ENCODE results near the gene CTSF.
"Not testable (repeated sequence)": the region's sequence is repeated elsewhere in the genome, so short reads cannot be mapped to it uniquely, and the experiment has no call there.

DNA sequence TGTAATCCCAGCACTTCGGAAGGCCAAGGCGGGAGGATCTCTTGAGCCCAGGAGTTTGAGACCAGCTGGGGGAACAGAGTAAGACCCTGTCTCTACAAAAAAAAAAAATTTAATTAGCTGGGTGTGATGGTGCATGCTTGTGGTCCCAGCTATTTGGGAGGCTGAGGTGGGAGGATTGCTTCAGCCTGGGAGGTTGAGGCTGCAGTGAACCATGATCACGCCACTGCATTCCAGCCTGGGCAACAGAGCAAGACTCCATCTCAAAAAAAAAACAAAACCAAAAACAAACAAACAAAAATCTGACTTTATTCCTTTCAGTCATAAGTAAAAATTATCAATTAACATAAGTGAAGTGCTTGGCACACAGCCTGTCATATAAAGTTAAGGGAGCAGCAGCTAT, 38.2 kb upstream of the CTSF start:
- TF ChIP-seq, protein P1, sequence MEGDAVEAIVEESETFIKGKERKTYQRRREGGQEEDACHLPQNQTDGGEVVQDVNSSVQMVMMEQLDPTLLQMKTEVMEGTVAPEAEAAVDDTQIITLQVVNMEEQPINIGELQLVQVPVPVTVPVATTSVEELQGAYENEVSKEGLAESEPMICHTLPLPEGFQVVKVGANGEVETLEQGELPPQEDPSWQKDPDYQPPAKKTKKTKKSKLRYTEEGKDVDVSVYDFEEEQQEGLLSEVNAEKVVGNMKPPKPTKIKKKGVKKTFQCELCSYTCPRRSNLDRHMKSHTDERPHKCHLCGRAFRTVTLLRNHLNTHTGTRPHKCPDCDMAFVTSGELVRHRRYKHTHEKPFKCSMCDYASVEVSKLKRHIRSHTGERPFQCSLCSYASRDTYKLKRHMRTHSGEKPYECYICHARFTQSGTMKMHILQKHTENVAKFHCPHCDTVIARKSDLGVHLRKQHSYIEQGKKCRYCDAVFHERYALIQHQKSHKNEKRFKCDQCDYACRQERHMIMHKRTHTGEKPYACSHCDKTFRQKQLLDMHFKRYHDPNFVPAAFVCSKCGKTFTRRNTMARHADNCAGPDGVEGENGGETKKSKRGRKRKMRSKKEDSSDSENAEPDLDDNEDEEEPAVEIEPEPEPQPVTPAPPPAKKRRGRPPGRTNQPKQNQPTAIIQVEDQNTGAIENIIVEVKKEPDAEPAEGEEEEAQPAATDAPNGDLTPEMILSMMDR (IDR thresholded peaks at IDR 0.05; ENCODE audit: low read length) = not testable (repeated sequence)
- TF ChIP-seq EZH2 (IDR thresholded peaks at IDR 0.05; ENCODE audit: borderline replicate concordance, low read length) = not testable (repeated sequence)
